SK-N-SH treated with all-trans-retinoic acid at 6 μM for 48 hours (cell line): ENCODE data around the gene ACOX3.

Source experiments
- ATAC-seq: fragments of 200-7000 bp; cut with Tn5 transposase; 3 replicates; pipeline ENCODE4 v1.9.1; 2020; ENCODE audit warnings: mild to moderate bottlenecking, moderate library complexity
- ARNTL ChIP-seq: fragments of 450-650 bp; formaldehyde crosslinking; IDR thresholded peaks from 2 replicates; pipeline ENCODE4 v1.5.0; 2020; ENCODE audit warnings: low read depth, mild to moderate bottlenecking, moderate library complexity, borderline replicate concordance
- BACH2 ChIP-seq: fragments of 250-450 bp; sonication (Bioruptor Pico); IDR thresholded peaks from 2 replicates; pipeline ENCODE4 v1.9.0; 2021; ENCODE audit warnings: mild to moderate bottlenecking, borderline replicate concordance
- CREB5 ChIP-seq: fragments of 250-450 bp; sonication (Bioruptor Pico); IDR thresholded peaks from 2 replicates; pipeline ENCODE4 v1.5.1; 2020; ENCODE audit warnings: low read depth, mild to moderate bottlenecking, moderate library complexity
- CSDC2 ChIP-seq: fragments of 250-450 bp; sonication (Bioruptor Pico); IDR thresholded peaks from 2 replicates; pipeline ENCODE4 v1.5.0; 2020; ENCODE audit warnings: mild to moderate bottlenecking, moderate library complexity
- CSRNP3 ChIP-seq: fragments of 250-450 bp; sonication (Bioruptor Pico); IDR thresholded peaks from 2 replicates; pipeline ENCODE4 v1.5.1; 2021; ENCODE audit warnings: mild to moderate bottlenecking, moderate library complexity
- ESRRG ChIP-seq: fragments of 250-450 bp; sonication (Bioruptor Pico); IDR thresholded peaks from 2 replicates; pipeline ENCODE4 v1.6.1; 2021; ENCODE audit warnings: mild to moderate bottlenecking
- GLIS3 ChIP-seq: fragments of 250-450 bp; sonication (Bioruptor Pico); IDR thresholded peaks from 2 replicates; pipeline ENCODE4 v1.5.0; 2020; ENCODE audit warnings: mild to moderate bottlenecking, moderate library complexity
- OSR1 ChIP-seq: fragments of 250-450 bp; sonication (Bioruptor Pico); IDR thresholded peaks from 2 replicates; pipeline ENCODE4 v1.8.0; 2022; ENCODE audit warnings: moderate library complexity, mild to moderate bottlenecking, inconsistent platforms
- PATZ1 ChIP-seq: fragments of 250-450 bp; sonication (Bioruptor Pico); IDR thresholded peaks from 2 replicates; pipeline ENCODE4 v1.8.0; 2020; ENCODE audit warnings: mild to moderate bottlenecking, moderate library complexity, borderline replicate concordance
- RARB ChIP-seq: fragments of 250-450 bp; sonication (Bioruptor Pico); IDR thresholded peaks from 2 replicates; pipeline ENCODE4 v1.8.0; 2021; ENCODE audit warnings: mild to moderate bottlenecking, moderate library complexity
- SNAI2 ChIP-seq: fragments of 250-450 bp; sonication (Bioruptor Pico); IDR thresholded peaks from 2 replicates; pipeline ENCODE4 v1.5.0; 2020; ENCODE audit warnings: mild to moderate bottlenecking, moderate library complexity
- TCF4 ChIP-seq: fragments of 250-450 bp; sonication (Bioruptor Pico); IDR thresholded peaks from 2 replicates; pipeline ENCODE4 v1.8.0; 2021; ENCODE audit warnings: mild to moderate bottlenecking, moderate library complexity, borderline replicate concordance
- TOX ChIP-seq: fragments of 250-450 bp; sonication (Bioruptor Pico); IDR thresholded peaks from 2 replicates; pipeline ENCODE4 v1.8.0; 2021; ENCODE audit warnings: mild to moderate bottlenecking, moderate library complexity, borderline replicate concordance
- TSHZ2 ChIP-seq: fragments of 250-450 bp; sonication (Bioruptor Pico); IDR thresholded peaks from 2 replicates; pipeline ENCODE4 v1.5.0; 2020; ENCODE audit warnings: mild to moderate bottlenecking, moderate library complexity
- ZC3H10 ChIP-seq: fragments of 250-450 bp; sonication (Bioruptor Pico); IDR thresholded peaks from 2 replicates; pipeline ENCODE4 v1.5.1; 2021; ENCODE audit warnings: mild to moderate bottlenecking, moderate library complexity
- ZFP30 ChIP-seq: fragments of 450-650 bp; formaldehyde crosslinking; IDR thresholded peaks from 2 replicates; pipeline ENCODE4 v1.5.0; 2022; ENCODE audit warnings: mild to moderate bottlenecking, moderate library complexity
- ZNF70 ChIP-seq: fragments of 450-650 bp; formaldehyde crosslinking; IDR thresholded peaks from 2 replicates; pipeline ENCODE4 v1.5.0; 2020; ENCODE audit warnings: mild to moderate bottlenecking, moderate library complexity
- ZNF8 ChIP-seq: fragments of 450-650 bp; formaldehyde crosslinking; IDR thresholded peaks from 2 replicates; pipeline ENCODE4 v1.5.0; 2020; ENCODE audit warnings: mild to moderate bottlenecking, moderate library complexity

ACOX3 gene

GRCh38 chr4:8370835-8371595, 69.5 kb downstream of the ACOX3 start:
- no peak for ATAC-seq
- TF ChIP-seq ZFP30 (CRISPR knock-in tag) (no peak), CREB5 (no peak), GLIS3 (CRISPR knock-in tag) (no peak), ZC3H10 (no peak), CSDC2 (CRISPR knock-in tag) (no peak), ZNF70 (no peak), ESRRG (no peak), PATZ1 (CRISPR knock-in tag) (no peak), RARB (no peak), OSR1 (no peak)

- TF ChIP-seq TOX (CRISPR knock-in tag), result no peak
- no peak for TF ChIP-seq CREB5
- ATAC-seq, result no peak
Measured at GRCh38 chr4:8370106-8370787, 70.3 kb downstream of the ACOX3 start.

GRCh38 chr4:8369426-8370105, 71.0 kb downstream of the ACOX3 start:
- no peak for ATAC-seq
- TF ChIP-seq ZNF8 (CRISPR knock-in tag), result no peak
- no peak for TF ChIP-seq SNAI2 (CRISPR knock-in tag)
- no peak for TF ChIP-seq ZFP30 (CRISPR knock-in tag)
- TF ChIP-seq OSR1, result no peak
- no peak for TF ChIP-seq ZC3H10
- no peak for TF ChIP-seq BACH2 (CRISPR knock-in tag)
- TF ChIP-seq TSHZ2 (CRISPR knock-in tag), result no peak
- TF ChIP-seq PATZ1 (CRISPR knock-in tag), result no peak
- no peak for TF ChIP-seq TCF4 (CRISPR knock-in tag)
- TF ChIP-seq CSRNP3 (CRISPR knock-in tag), result no peak
- TF ChIP-seq ARNTL (CRISPR knock-in tag), result no peak
- TF ChIP-seq GLIS3 (CRISPR knock-in tag), result no peak
